ENCODE measurements around the gene JKAMP.

The JKAMP gene

GRCh38 chr14:59474172-59474571 lies 10.1 kb upstream of the JKAMP start:
- H3K4me1 ChIP-seq (ENCODE audit: low read length), result no peaks in the 10 kb centered on the region
- H3K27ac ChIP-seq (ENCODE audit: low read length), result no peak overlapping the region
- no peak overlapping the region for H3K9ac ChIP-seq (ENCODE audit: low read length)
- H3K4me2 ChIP-seq (ENCODE audit: low read depth, low read length), result no peak overlapping the region
- H2AFZ ChIP-seq (ENCODE audit: low read length), result no peak overlapping the region
- DNase-seq, result no peak
- H3K79me2 ChIP-seq (ENCODE audit: low read length), result no peaks in the 10 kb centered on the region
- no peaks in the 10 kb centered on the region for H3K9me2 ChIP-seq (replicated peaks; ENCODE audit: insufficient read depth, low read length)
- H3K9me3 ChIP-seq (replicated peaks; ENCODE audit: insufficient read depth, low read length), result no peaks in the 10 kb centered on the region
- H3K36me3 ChIP-seq (replicated peaks; ENCODE audit: insufficient read depth, low read length), result no peaks in the 10 kb centered on the region
- no peaks in the 10 kb centered on the region for H4K20me1 ChIP-seq (ENCODE audit: insufficient read depth, low read length)
- no peaks in the 10 kb centered on the region for H3K27me3 ChIP-seq (replicated peaks; ENCODE audit: insufficient read depth, low read length)
- TF ChIP-seq EZH2 (optimal IDR thresholded peaks at IDR 0.05; ENCODE audit: low read depth, low read length) (no peak), CTCF (IDR thresholded peaks at IDR 0.05; ENCODE audit: low read length) (no peak), EZH2phosphoT487 (IDR thresholded peaks at IDR 0.05; ENCODE audit: low read length) (no peak)
- H3K4me3 ChIP-seq (ENCODE audit: low read length), result no peak overlapping the region
- H3F3A ChIP-seq (ENCODE audit: insufficient read depth, low read length), result no peaks in the 10 kb centered on the region

- Histone ChIP-seq H3K27ac (ENCODE audit: low read length) (no peak overlapping the region), H3K27me3 (replicated peaks; ENCODE audit: insufficient read depth, low read length) (no peaks in the 10 kb centered on the region), H3F3A (ENCODE audit: insufficient read depth, low read length) (no peaks in the 10 kb centered on the region), H3K79me2 (ENCODE audit: low read length) (no peaks in the 10 kb centered on the region), H3K9ac (ENCODE audit: low read length) (no peak overlapping the region), H4K20me1 (ENCODE audit: insufficient read depth, low read length) (no peaks in the 10 kb centered on the region), H3K4me3 (ENCODE audit: low read length) (no peak overlapping the region), H3K9me2 (replicated peaks; ENCODE audit: insufficient read depth, low read length) (no peaks in the 10 kb centered on the region), H3K4me2 (ENCODE audit: low read depth, low read length) (no peak overlapping the region), H2AFZ (ENCODE audit: low read length) (no peak overlapping the region), H3K4me1 (ENCODE audit: low read length) (no peaks in the 10 kb centered on the region), H3K36me3 (replicated peaks; ENCODE audit: insufficient read depth, low read length) (no peaks in the 10 kb centered on the region), H3K9me3 (replicated peaks; ENCODE audit: insufficient read depth, low read length) (no peaks in the 10 kb centered on the region)
- TF ChIP-seq CTCF (IDR thresholded peaks at IDR 0.05; ENCODE audit: low read length) (no peak), EZH2 (optimal IDR thresholded peaks at IDR 0.05; ENCODE audit: low read depth, low read length) (no peak), EZH2phosphoT487 (IDR thresholded peaks at IDR 0.05; ENCODE audit: low read length) (no peak)
- DNase-seq, result no peak
Measured at GRCh38 chr14:59475709-59476108, 8.6 kb upstream of the JKAMP start.

GRCh38 chr14:59478540-59478939 lies 5.8 kb upstream of the JKAMP start:
- no peaks in the 10 kb centered on the region for H3K9me2 ChIP-seq (replicated peaks; ENCODE audit: insufficient read depth, low read length)
- no peaks in the 10 kb centered on the region for H3K79me2 ChIP-seq (ENCODE audit: low read length)
- no peak for DNase-seq
- no peaks in the 10 kb centered on the region for H3K9me3 ChIP-seq (replicated peaks; ENCODE audit: insufficient read depth, low read length)
- H3K4me3 ChIP-seq (ENCODE audit: low read length), result no peak overlapping the region
- H4K20me1 ChIP-seq (ENCODE audit: insufficient read depth, low read length), result no peaks in the 10 kb centered on the region
- no peak overlapping the region for H3K9ac ChIP-seq (ENCODE audit: low read length)
- H3K27me3 ChIP-seq (replicated peaks; ENCODE audit: insufficient read depth, low read length), result no peaks in the 10 kb centered on the region
- no peaks in the 10 kb centered on the region for H3F3A ChIP-seq (ENCODE audit: insufficient read depth, low read length)
- no peak overlapping the region for H3K27ac ChIP-seq (ENCODE audit: low read length)
- H3K4me1 ChIP-seq (ENCODE audit: low read length), result 0 out of 2 replicates have a peak, but pooled peaks cover 4% of the 10 kb centered on the region
- TF ChIP-seq EZH2phosphoT487 (IDR thresholded peaks at IDR 0.05; ENCODE audit: low read length) (no peak), EZH2 (optimal IDR thresholded peaks at IDR 0.05; ENCODE audit: low read depth, low read length) (no peak), CTCF (IDR thresholded peaks at IDR 0.05; ENCODE audit: low read length) (no peak)
- H3K4me2 ChIP-seq (ENCODE audit: low read depth, low read length), result no peak overlapping the region
- H3K36me3 ChIP-seq (replicated peaks; ENCODE audit: insufficient read depth, low read length), result no peaks in the 10 kb centered on the region
- no peak overlapping the region for H2AFZ ChIP-seq (ENCODE audit: low read length)
